HG02759 (cell line): ENCODE results near the gene POLA1.

Experiments used
- ATAC-seq: cut with Tn5 transposase; IDR thresholded peaks from one replicate; pipeline ENCODE4 v1.9.1; 2021; ENCODE audit warnings: mild to moderate bottlenecking, moderate library complexity; ENCODE audit not compliant: unreplicated experiment

The POLA1 gene

DNA sequence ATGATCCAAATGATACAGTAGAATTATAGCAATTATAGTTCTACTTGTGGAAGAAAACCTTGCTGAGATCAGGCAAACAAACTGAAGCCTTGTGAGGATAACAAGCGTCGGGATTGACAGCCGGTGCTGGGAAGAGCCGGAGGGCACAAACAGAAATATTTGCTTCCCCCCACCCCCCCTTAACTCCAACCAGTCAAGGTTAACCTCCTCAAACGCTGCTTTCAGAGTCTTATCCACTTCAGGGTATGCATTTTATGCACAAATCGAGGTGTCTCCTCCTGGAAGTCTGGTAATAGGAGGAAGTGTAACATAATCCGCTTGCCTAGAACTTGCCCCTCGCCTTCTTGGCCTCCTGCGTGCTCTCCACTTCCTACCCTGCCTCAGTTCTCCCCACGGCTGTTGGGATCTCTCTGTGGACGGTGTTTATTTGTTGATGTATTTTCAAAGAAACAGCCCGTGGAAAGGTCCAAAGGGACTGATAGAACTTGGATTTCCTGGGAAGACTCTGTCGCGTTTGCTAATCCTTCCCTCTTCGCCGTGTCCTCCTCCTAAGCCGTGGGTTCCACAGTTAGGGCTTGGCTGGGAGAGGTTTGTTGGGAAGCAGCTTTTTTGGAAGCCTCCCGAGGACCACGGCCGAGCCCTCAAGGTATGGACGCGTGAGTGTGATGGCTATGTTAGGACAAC lies 326.1 kb downstream of the POLA1 start:
- ATAC-seq: no peak

DNA sequence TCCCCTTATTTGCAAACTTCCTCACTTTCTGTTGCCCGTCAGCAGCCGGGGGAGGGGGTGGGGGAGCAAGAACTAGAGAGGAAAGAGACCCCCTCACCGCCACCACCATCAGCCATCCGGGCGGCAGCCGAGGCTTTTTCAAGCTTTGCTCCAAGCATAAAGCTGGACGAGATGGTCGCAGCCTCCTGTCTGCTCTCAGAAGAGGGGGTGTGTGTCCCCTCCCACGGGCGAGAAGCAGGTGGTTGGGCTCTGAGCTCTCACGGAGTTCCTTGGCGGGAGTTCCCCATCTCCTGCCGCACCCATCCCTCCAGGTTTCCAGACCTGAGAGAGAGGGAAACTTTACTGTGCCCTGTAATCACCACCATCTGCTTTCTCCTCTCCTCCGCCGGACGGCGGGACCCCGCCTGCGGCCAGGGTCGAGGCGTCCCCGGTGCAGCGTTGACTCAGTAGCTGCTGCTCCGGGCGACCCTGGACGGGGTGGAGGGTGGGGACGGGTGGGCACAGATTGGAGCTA lies 326.7 kb downstream of the POLA1 start:
- peak; percentile 23 for ATAC-seq

DNA sequence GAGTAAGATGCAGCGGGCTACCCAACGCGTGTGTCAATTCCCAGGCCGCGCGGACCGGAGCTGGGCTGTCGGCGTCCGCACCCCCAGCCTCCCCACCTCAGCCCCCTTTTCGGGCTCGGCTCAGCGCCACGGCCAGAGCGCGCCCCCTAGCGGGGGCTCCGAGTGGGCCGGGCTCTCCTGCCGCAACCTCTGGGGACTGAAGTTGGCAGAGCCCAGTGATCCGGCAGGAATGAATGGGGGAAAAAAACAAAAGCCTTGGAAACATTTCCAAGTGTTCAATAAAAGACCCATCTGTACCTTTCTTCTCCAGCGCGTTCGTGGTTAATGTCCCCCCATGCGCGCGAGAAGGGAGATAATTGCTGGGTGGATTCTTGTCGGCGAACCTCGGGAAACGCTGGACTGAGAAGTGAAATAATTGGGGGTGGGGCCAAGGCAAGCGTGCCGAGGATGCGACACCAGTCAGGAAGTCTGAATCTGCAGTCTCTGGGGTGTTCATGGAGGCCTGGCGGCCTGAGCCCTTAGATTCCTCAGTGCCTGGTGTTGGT lies 327.3 kb downstream of the POLA1 start:
- peak; percentile 72 for ATAC-seq

DNA sequence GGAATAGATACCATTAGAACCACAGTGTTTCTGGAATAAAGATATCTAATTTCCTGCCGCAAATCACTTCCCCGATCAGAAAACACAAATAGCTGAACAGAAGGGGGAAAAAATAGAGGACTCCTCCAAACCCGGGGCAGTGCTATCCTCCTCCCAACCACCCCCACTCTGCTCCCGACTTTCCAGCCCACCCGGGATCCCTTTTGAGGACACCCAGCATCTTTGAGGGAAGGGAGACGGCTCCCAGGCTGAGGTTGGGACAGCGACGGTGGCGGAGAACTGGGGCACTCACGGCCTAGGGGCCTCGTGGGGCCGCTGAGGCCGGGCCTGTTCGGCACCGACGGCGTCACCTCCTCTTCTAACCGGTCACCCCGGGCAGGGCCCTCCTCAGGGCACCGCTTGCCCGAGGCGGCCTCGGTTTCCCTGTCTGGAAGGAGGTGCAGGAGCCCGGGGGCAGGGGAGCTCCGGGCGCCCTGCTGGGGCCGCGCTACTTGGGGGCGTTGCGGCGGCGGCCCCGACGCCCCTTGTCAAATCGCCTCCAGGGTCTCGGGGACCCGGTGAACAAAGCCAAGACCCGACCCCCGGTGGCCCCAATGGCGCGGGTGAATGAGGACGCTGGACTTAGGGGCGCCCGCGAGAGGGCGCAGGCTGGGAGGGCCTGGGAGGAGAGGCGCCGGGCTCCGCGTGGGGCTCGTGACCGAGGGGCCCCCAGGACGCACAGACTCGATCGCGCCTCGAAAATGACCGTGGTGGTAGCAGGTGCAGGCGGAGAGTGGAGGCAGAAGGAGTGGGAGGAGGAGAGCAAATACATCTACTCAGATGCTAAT lies 329.0 kb downstream of the POLA1 start:
- no peak for ATAC-seq

DNA sequence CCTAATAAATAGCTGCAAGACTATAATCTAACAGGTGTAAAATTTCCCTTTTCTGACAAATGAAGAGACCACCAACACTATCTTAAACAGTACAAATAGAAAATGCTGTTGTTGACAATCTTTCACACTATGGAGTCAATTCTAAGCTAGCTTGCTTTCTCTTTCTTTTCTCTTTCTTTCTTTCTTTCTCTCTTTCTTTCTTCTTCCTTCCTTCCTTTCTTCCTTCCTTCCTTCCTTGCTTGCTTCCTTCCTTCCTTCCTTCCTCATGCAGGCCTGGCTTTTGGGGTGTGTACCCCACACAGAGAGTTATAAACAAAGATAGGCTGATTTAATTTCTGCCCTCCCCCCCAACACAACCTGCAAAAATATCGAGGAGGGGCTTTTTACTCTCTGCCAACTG lies 330.2 kb downstream of the POLA1 start:
- no peak for ATAC-seq

DNA sequence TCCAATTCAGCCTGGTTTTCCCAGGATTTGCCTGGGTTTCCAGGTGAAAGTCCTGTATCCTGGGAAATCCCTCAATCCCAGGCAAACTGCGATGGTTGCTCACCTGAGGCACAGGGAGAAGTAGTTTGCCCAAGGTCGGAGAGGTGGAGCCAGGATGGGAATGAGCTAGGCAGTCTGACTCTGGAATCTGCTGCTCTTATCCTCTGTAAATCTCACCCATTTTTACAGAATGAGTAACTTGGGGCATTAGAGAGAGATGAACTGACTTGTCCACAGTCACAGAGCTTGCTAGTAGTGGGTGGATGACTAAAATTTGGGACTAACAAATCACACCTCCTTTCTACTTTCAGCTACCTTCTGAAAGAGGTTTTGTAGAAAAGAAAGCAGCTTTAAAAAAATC lies 331.9 kb downstream of the POLA1 start:
- no peak for ATAC-seq

DNA sequence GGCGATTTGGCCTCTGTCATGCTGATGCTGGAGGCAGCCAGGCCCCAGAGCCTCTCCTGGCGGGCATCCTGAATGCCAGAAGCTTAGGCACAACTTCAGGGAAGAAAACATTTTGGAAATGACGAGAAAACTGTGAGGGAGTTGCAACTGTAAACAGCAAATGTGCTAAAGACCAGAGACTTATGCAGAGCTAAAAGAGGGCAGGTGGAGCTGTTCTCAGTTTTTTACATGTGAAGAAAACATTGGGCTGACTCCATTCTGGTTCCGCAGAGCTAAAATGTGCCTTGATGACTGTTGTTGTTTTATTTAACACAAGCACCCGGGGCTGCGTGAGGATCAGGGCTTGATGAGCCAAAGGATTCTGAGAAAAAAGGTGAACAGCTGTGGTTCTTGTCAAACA lies 332.9 kb downstream of the POLA1 start:
- no peak for ATAC-seq

DNA sequence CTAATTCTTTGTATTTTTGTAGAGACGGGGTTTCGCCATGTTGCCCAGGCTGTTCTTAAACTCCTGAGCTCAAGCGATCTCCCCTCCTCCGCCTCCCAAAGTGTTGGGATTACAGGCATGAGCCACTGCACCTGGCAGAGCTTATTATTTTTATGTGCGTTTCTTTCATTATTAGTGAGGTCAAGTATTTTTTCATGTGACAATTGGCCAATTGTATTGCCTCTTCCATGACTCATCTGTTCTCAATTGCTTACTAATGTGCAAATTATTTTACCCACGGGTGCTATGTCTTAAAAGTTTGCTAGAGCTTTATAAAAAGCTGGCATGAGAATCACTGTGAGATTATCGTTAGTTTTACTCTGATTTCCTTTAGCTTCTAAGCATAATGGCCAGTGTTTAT lies 335.0 kb downstream of the POLA1 start:
- ATAC-seq: no peak

DNA sequence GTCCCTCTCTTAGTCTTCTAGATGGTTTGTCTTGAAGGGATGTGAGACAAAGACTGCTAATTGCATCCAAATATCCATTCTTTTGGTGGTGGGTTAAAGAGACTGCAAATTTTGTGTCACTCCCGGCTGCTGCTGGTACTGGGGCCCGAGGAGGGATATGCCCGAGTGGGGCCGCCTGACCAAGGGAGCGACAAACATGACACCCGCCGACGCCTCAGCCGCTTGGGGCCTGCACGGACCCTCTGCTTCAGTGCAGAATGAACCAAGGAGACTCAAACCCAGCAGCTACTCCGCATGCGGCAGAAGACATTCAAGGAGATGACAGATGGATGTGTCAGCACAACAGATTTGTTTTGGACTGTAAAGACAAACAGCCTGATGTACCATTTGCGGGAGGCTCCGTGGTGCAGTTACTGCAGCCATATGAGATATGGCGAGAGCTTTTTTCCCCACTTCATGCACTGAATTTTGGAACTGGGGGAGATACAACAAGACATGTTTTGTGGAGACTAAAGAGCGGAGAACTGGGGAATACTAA lies 335.6 kb downstream of the POLA1 start:
- ATAC-seq: no peak

DNA sequence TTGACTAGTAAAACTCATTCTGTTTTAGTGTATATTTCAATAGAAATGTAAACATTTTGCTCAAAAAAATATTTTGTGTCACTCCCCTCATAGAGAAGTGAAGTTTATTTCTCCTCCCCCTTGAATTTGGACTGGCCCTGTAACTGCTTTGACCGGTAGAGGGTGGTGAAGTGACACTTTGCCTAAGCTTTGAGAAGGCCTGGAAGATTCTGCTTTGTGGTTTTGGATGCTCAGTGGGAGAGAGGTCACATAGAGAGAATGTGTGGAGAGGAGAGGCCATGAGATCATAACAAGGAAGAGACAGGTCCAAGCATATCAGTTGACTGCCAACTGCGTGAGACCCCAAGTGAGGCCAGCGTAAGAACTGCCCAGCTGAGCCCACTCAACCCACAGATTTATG lies 341.2 kb downstream of the POLA1 start:
- no peak for ATAC-seq

DNA sequence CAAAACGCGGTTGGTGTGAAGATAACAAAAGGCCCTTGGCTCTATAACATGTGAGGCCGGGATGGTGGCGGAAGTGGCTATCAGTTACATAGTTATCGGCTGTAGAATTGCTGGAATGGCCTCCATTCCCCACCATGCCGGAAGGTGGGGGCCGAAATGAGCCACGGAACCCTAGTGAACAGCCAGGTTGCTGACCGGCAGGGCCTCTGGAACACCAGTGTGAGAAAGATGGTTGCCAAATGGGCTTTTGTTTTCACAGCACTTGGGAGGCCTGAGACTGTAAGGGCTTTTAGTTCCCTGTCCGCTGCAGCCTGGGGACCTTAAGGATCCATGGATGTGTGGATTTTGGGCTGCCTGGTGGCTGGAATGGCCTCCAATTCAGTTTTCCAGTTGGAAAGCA lies 345.3 kb downstream of the POLA1 start:
- ATAC-seq: no peak

DNA sequence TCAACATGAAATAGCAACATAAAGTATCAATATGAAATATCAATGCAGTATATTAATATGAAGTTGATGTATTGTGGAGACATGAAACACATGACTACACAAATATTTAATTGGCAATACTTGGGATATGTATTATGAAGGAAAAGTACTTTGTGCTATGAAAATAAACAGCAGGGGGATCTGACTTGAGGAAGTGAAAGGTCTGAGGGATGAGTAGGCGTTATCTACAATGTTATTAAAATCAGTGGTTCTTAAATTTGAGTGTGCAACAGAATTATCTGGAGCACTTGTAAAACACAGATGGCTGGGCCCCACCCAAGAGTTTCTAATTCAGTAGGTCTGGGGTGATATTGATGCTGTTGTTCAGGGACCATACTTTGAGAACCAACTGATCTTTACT lies 349.5 kb downstream of the POLA1 start:
- no peak for ATAC-seq
